Measurements from ENCODE around the gene NACC1.

The NACC1 gene

DNA sequence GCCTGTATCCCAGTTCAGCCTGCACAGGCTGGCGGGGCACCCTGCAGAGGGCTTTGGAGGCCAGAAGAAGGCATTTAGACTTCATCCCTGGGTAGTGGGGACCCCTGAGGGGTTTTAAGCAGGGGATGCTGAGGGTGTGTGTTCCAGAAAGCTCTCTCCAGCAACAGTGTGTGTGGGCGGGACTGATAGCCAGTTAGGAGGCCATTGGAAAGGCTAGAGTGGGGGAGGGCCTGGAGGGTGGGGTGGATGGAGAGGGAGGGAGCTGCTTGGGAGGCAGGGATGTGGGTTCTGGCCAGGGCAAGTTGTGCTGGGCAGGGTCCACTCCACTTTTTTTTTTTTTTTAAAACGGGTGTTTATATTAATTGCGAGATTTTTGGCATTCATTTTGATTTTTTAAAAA is 43.7 kb upstream of the NACC1 start:
- no peak overlapping the region for H3K4me3 ChIP-seq (replicated peaks; ENCODE audit: insufficient read depth, low read length)
- DNase-seq (ENCODE audit: low read depth in 1 of 2, low spot score in 1 of 2): no peak
- H3K27ac ChIP-seq (replicated peaks): no peak overlapping the region
- no peak for TF ChIP-seq SPI1 (IDR thresholded peaks at IDR 0.05; ENCODE audit: borderline replicate concordance, low read depth)
- H3K27me3 ChIP-seq (ENCODE audit: insufficient read depth, poor library complexity, severe bottlenecking): no peaks in the 10 kb centered on the region

DNA sequence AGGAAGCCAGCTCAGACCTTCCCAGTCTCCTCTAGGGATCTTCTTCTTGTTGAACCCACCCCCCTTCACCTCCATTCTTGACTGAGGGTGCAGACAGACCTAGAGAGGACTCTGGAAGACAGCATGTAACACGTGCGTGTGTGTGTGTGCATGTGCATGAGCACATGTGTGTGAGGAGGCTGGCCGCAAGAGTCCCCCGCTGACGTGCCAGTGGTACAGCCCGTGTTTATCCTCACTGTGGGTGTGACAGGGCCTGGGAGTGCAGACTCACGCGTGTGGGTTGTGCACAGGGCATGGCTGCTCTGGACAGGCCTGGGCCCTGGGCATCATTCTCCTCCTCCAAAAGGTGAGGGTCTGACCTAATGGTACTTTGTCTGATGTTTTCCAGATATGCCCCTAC is 41.7 kb upstream of the NACC1 start:
- Histone ChIP-seq H3K4me3 (replicated peaks; ENCODE audit: insufficient read depth, low read length) (no peak overlapping the region), H3K27ac (replicated peaks) (no peak overlapping the region), H3K27me3 (ENCODE audit: insufficient read depth, poor library complexity, severe bottlenecking) (no peaks in the 10 kb centered on the region)
- TF ChIP-seq, protein P1, sequence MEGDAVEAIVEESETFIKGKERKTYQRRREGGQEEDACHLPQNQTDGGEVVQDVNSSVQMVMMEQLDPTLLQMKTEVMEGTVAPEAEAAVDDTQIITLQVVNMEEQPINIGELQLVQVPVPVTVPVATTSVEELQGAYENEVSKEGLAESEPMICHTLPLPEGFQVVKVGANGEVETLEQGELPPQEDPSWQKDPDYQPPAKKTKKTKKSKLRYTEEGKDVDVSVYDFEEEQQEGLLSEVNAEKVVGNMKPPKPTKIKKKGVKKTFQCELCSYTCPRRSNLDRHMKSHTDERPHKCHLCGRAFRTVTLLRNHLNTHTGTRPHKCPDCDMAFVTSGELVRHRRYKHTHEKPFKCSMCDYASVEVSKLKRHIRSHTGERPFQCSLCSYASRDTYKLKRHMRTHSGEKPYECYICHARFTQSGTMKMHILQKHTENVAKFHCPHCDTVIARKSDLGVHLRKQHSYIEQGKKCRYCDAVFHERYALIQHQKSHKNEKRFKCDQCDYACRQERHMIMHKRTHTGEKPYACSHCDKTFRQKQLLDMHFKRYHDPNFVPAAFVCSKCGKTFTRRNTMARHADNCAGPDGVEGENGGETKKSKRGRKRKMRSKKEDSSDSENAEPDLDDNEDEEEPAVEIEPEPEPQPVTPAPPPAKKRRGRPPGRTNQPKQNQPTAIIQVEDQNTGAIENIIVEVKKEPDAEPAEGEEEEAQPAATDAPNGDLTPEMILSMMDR (IDR thresholded peaks at IDR 0.05; ENCODE audit: insufficient read depth, low read length): no peak
- TF ChIP-seq POLR2AphosphoS5 (IDR thresholded peaks at IDR 0.05; ENCODE audit: low read depth) (no peak), GABPA (IDR thresholded peaks at IDR 0.05; ENCODE audit: low read depth) (no peak), SPI1 (IDR thresholded peaks at IDR 0.05; ENCODE audit: borderline replicate concordance, low read depth) (no peak)
- TF ChIP-seq, protein P2, sequence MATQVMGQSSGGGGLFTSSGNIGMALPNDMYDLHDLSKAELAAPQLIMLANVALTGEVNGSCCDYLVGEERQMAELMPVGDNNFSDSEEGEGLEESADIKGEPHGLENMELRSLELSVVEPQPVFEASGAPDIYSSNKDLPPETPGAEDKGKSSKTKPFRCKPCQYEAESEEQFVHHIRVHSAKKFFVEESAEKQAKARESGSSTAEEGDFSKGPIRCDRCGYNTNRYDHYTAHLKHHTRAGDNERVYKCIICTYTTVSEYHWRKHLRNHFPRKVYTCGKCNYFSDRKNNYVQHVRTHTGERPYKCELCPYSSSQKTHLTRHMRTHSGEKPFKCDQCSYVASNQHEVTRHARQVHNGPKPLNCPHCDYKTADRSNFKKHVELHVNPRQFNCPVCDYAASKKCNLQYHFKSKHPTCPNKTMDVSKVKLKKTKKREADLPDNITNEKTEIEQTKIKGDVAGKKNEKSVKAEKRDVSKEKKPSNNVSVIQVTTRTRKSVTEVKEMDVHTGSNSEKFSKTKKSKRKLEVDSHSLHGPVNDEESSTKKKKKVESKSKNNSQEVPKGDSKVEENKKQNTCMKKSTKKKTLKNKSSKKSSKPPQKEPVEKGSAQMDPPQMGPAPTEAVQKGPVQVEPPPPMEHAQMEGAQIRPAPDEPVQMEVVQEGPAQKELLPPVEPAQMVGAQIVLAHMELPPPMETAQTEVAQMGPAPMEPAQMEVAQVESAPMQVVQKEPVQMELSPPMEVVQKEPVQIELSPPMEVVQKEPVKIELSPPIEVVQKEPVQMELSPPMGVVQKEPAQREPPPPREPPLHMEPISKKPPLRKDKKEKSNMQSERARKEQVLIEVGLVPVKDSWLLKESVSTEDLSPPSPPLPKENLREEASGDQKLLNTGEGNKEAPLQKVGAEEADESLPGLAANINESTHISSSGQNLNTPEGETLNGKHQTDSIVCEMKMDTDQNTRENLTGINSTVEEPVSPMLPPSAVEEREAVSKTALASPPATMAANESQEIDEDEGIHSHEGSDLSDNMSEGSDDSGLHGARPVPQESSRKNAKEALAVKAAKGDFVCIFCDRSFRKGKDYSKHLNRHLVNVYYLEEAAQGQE (IDR thresholded peaks at IDR 0.05; ENCODE audit: insufficient replicate concordance, low read depth): no peak
- no peak for DNase-seq (ENCODE audit: low read depth in 1 of 2, low spot score in 1 of 2)

DNA sequence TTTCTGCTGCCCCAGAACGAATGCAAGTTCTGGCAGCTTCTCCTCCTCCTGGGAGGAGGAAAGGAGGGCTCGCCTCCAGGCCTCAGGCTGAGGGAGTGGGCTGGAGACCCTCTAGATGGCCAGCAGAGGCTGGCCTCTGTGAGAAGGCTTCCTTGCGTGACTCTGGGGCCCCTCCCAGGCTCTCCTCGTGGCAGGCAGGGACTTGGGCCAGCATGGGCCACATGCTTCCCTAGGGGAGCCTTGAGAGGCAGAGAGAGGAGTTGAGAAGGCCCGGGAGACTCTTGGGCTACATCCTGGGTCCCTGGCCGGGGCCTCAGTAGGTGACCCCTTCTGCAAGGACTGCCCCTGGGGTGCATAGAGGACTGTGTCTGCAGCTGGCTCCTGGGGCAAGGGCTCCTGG is 41.3 kb upstream of the NACC1 start:
- Histone ChIP-seq H3K27ac (replicated peaks) (no peak overlapping the region), H3K27me3 (ENCODE audit: insufficient read depth, poor library complexity, severe bottlenecking) (no peaks in the 10 kb centered on the region), H3K4me3 (replicated peaks; ENCODE audit: insufficient read depth, low read length) (no peak overlapping the region)
- TF ChIP-seq POLR2AphosphoS5 (IDR thresholded peaks at IDR 0.05; ENCODE audit: low read depth) (no peak), GABPA (IDR thresholded peaks at IDR 0.05; ENCODE audit: low read depth) (no peak), SPI1 (IDR thresholded peaks at IDR 0.05; ENCODE audit: borderline replicate concordance, low read depth) (no peak)
- TF ChIP-seq, protein P2 (IDR thresholded peaks at IDR 0.05; ENCODE audit: insufficient replicate concordance, low read depth): no peak
- TF ChIP-seq, protein P1 (IDR thresholded peaks at IDR 0.05; ENCODE audit: insufficient read depth, low read length): no peak
- no peak for DNase-seq (ENCODE audit: low read depth in 1 of 2, low spot score in 1 of 2)

DNA sequence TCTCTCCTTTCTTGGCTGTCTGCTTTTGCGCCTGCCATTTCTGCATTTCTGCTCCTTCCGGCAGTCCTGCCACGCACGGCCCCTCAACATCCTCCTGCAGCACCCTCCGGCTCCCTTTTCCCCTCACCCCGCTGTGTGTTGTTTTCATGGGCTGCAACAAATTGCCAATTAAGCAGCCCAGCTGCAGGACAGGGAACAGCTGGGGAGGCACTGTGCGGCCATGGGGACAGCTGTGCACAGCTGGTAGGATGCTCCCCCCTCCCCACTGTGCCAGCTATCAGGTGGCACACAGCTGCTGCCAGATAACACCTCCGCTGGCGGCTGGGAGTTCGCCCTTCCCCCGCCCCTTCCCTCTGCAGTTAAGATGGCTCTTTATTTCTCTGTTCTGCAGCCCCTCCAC is 40.8 kb upstream of the NACC1 start:
- TF ChIP-seq, protein P1 (IDR thresholded peaks at IDR 0.05; ENCODE audit: insufficient read depth, low read length): no peak
- TF ChIP-seq SPI1 (IDR thresholded peaks at IDR 0.05; ENCODE audit: borderline replicate concordance, low read depth) (no peak), GABPA (IDR thresholded peaks at IDR 0.05; ENCODE audit: low read depth) (no peak), POLR2AphosphoS5 (IDR thresholded peaks at IDR 0.05; ENCODE audit: low read depth) (no peak)
- TF ChIP-seq, protein P2 (IDR thresholded peaks at IDR 0.05; ENCODE audit: insufficient replicate concordance, low read depth): no peak
- Histone ChIP-seq H3K27me3 (ENCODE audit: insufficient read depth, poor library complexity, severe bottlenecking) (no peaks in the 10 kb centered on the region), H3K27ac (replicated peaks) (no peak overlapping the region), H3K4me3 (replicated peaks; ENCODE audit: insufficient read depth, low read length) (no peak overlapping the region)
- no peak for DNase-seq (ENCODE audit: low read depth in 1 of 2, low spot score in 1 of 2)
